ENCODE results near the gene NPB.
"Not testable (repeated sequence)": the region's sequence is repeated elsewhere in the genome, so short reads cannot be mapped to it uniquely, and the experiment has no call there.

The NPB gene

DNA sequence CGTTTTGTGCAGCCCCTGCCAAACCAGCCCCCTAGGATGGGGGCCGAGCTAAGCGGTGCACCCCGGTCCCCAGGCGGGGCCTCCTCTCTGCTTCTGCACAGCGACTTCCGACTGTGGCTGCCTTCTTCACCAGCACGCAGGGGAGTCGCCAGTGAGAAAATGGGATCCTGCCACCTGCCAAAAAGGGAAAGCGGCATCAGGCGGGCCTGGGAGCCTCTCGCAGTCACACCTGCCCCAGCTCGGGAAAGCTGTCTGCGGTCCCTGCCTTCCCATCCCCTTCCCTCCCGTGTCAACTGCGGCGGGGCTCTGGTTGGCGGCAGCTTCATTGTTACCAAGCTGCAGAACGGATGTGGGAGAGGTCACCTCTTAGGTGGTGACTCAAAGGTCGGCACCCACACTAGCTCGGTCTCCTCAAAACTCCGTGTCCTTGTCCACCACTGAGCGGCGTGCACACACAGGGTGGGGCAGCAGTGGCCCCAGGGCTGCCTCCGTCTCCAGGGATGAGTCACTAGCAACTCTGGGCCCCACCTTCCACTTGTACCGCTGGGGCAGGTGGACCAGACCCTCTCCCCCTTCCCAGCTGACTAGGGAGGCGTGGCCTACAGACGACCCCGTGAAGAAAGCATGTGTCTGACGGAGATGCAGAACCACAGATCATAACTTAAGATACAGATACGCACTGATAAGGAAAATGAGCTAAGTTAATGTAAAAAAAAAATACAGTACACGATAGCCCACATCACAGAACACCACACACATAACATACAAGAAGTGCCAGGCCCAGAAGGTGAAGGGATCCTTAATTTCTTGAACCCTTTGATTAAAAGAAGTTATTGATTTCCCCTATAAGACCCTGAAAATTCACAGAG lies 10.6 kb downstream of the NPB start:
- DNase-seq = no peak

DNA sequence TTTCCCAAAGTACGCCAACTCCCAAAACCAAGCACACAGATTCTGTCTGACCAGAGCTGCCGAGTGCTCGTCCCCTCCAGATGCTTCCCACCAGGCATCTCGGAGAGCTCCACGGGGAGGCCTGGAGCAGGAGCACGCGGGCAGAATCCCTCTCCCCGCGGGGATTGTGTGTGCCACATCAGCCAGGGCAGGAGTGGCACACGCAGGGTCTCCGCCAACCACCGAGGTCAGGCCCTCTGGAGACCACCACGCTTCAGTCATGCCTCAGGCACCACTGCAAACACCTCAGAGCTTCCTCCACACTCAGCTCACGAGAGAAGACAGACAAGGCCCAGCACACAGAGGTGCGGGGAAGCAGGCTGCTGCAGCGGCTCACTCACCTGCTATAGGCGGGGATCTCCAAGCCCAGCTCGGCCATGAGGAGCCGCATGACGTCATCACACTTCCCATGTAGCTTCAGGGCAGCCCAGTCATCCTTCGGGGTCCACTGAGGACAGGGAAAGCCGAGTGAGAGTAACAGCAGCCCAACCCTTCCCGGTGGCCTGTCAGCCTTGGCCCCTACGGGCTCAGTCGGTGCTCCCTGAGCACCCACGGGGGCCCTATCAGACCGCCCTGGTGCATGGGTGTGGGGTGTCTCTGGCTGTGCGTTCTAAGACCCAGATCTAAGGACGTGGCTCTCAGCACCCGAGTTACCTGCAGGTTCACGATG lies 11.5 kb downstream of the NPB start:
- no peak for DNase-seq

DNA sequence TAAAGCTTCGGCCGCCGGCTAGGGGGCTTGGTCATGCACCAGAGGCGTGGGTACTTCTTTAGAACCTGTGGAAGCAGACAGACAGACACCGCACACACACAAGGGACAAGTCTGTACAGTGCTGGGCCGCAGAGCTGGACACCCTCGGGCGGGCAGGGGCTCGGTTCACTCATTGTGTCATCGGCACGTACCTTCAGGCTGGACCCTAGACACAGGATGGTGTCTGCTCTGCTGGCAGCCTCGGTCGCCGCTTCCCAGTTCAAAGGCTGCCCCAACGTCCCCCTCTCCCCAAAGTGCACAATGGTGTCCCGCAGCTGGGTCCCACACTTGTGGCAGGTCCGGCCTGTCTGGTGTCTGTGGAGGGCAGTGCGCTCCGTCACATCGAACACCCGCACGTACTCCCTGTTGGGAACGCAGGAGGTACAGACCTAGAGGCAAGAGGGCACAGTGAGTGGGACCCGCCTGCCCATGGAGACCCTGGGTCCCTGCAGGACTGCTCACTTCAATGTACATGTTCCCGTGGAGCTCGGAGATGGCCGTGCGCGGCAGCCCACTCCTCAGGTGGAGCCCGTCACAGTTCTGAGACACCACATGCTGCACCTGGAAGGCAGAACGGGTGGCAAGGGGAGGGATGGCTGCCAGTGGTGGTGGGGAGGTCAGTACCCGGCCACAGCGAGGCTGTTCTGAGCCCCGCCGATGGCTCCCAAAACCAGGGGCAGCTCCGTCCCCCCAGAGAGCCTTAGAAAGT lies 12.2 kb downstream of the NPB start:
- DNase-seq = no peak

DNA sequence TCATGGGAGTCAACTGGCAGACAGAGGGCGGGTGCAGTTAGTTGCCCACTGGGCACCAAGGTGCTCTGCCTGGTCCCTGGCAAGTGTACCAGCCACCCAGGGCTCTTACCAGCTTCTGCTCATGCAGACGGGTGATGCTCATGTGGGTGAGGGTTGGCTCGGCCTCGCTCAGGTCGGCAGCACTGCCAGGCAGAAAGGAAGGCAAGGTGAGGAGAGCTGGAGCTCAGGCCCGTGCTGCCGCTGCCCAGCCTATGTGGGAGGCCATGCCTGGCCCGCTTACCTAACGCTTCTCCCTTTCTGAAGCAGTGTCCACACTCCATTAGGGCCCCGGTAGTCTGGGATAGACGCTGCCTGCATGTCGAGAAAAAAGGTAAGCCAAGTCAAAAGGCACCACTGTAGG lies 13.3 kb downstream of the NPB start:
- no peak for DNase-seq

DNA sequence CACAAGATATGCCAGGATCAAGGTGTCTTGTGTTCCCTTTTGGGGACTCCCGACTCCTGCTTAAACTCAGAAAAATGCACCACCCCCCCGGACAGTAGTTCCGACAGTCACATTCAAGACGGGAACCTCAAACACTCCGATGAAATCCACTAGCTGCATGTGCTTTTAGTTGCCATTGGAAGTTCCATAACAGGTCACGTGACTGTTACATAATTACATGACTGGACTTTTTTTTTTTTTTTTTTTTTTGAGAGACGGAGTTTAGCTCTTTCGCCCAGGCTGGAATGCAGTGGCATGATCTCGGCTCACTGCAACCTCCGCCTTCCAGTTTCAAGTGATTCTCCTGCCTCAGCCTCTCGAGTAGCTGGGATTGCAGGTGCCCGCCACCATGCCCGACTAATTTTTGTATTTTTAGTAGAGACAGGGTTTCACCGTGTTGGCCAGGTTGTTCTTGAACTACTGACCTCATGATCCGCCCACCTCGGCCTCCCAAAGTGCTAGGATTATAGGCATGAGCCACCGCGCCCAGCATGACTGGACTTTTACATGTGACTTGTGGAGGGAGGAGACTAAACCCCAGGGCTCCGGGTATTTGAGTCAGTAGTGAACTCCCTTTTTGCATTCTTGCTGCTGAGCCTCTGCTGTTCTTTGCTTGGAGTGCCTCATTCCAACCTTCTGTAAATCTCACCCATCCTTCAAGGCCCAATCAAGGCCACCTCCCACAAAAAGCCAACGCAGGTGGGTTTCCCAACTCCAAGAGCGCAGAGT lies 14.4 kb downstream of the NPB start:
- DNase-seq = no peak

DNA sequence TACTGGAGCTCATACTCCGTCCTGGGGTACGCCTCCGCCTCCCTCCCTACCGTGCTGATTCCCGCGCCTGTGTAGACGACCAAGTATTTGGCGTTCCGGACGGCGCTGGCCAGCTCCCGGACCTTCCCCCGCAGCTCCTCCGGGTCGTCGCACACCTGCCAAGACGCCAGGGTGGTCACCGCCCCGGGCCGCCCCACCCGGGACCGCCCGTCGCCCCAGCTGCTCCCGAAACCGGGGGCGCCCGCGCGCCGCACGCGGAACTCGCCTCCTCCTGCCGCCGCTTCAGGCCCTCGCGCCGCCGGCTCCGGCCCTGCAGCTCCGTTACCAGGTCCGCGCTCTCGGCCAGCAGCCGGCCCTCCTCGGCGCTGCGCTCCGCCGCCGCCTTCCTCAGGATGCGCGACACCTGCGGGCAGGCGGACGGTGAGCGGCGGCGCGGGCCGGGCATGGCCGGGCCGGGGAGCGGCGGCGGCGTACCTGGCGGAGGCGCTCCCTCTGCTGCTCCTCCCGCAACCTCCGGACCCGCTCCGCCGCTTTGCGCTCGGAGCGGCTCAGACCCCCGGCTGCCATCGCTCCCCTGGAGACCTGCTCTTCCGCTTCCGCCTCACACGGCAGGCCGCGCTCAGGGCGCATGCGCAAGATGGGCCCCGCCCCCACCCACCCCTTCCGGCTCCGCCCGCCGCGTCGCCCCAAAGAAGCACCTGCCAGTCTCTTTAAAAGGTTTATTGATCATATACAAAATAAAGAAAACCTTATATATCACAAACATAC lies 15.7 kb downstream of the NPB start, which contains the start of gene SIRT7:
Gene SIRT7, minus strand, starts transcription at position 612 of the 768 bp plus-strand sequence. Its CDS starts 45 bp downstream, at position 567.
- peak; percentile 92 for DNase-seq

DNA sequence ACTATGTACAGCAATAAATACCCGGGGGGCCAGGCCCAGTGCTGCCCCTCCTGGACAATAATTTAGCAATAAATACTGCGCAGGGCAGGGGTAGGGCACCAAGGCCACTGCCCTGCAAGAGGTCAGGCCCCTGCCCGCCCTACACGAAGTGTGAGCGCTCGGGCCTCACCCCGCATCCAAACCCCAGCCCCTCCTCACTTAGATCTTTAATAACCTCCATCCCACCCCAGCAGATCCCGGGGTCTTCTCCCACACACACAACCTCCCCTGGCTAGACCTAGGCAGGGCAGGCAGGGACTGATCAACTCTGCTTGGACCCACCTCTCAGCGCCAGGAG lies 16.3 kb downstream of the NPB start:
- DNase-seq = not testable (repeated sequence)

DNA sequence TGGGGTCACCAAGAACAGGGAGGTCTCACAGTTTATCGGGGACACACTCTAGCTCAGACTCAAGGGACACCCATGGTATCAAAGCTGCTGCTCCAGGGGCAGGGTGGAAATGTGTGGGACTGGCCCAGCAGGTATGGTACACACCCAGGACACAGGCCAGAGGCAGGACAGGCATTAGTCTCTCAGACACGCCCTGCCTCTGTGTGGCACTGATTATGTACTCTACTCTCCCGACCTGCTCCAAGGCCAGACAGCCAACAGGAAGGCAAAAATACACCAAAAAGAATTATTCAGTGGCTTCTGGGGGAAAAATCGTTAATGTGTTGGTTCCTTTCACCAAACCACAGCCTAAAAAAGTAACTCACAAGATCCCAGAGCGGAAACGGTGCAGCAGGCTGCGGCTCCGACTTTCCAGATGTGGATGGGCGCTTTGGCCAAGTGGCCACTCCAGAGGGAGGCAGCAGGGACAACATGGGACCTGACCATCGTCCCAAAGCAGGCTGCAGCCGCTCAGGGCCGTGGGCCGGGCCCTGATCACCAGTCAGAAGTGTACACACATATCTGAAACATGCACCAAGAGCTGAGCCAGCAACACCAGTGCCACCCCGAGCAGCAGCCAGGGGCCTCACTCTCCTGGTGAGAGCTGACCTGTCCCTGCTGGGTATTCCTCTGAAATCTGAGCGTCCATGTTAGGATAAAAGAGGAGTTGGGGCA lies 17.0 kb downstream of the NPB start:
- no peak for DNase-seq

DNA sequence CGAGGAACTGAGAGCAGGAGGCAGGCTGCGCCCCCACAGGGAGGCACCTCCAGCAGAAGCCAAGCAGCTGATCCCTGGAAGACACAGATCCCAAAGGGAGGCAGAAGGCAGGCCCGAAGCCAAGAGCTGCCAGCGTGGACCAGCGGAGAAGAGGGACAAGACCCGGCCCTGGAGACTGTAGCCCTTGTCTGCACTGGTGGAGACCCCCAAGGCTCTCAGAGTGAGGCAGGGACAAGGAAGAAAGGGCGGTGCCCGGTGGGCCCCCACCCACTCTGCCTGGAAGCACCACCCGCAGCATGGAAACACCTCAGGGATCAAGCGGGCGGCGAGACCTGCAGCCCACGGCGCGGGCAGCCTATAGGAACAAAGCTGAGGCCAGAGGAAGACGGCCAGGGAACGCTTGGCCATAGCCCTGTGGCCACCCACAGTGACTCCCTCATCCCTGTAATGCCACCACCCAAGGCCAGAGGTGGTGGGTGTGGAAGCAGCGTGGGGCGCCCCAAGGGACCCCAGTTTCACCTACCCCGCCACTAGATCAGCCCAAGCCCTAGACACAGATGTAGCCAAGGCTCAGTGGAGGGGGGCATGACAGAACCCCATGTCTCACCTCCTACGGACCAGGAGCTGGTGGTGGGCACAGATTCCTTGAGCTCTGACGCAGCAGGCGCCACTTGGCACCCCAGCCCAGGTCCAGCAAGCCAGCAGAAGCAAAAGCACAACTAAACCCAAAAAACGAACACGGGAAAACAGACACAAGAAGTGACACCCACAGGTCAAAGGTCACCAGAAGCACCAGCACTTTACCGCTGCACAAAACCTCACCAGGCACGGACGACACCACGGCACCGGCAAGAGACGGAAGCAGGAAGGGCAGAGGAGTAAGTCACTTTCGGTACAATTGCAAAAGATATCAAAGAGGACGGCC lies 18.8 kb downstream of the NPB start:
- DNase-seq = no peak

DNA sequence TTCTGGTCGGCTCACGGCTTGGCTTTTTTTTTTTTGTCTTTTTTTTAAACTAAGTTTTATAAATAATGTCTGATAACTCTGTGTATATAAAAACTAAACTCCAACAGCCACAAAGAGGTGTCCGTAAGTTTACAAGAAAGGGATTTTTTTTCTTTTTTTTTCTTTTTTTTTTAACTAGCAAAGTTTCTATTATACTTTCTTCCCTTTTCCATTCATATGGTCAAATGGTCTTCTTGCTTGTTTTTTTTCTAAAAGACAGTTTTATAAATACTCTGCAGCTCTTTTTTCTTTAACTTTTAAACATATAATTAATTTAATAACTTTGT lies 19.5 kb downstream of the NPB start:
- DNase-seq = no peak

DNA sequence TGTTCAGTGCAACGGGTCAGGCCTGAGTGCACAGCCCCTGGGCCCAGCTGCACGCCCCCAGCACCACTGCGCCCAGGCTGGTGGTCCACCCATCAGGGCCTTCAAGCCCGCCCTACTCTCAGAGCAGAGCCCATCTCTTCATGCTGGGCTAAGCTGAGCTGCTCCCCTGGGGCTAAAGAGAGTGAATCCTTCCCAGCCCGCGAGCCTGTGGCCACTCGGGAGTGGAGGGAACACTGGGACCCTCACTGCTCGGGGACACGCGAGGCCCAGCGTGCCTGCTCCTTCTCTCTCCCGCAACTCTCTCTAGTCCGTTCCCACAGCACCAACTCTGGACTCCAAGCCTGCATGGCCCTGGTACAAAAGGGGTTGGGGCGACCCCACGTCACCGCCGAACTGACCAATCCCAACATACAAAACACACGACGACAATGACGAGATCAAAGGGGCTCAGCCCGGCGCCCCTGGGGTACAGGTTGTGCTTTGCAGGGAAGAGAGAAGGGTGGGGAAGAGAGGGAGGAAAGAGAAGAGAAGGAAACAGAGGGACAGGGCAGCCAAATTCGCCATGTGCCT lies 20.0 kb downstream of the NPB start:
- no peak for DNase-seq

DNA sequence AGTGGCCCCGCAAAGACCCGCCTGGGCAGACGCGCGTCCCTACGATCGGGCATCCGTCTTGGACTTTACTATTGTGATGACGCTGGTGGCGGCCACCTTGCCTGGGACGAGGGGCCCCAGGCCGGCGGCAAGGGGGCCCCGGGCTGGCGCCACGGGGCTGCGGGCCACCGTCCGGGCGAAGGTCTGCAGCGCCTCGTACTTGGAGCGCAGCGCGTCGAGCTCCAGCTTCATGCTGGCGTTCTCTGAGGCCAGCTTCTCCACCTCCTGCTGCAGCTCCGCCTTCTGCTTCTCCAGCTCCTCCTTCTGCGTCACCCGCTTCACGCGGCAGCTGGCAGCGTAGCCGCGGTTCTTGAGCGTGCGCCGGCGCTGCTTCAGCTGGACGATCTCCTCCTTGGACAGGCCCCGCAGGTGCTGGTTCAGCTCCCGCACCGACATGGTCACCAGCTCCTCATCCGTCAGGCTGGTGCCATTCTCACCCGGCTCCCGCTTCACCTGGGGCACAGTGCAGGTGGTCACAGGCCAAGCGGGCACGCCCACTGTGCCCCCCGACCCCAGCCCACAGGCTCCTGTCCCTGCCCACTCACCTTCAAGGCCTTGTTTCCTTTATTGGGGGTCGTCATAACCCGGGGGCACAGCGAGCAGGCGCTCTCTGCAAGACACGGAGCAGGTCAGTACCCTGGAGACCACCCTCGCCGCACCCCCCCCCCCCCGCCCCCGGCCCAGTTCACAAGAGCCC lies 20.7 kb downstream of the NPB start:
- DNase-seq = no peak

DNA sequence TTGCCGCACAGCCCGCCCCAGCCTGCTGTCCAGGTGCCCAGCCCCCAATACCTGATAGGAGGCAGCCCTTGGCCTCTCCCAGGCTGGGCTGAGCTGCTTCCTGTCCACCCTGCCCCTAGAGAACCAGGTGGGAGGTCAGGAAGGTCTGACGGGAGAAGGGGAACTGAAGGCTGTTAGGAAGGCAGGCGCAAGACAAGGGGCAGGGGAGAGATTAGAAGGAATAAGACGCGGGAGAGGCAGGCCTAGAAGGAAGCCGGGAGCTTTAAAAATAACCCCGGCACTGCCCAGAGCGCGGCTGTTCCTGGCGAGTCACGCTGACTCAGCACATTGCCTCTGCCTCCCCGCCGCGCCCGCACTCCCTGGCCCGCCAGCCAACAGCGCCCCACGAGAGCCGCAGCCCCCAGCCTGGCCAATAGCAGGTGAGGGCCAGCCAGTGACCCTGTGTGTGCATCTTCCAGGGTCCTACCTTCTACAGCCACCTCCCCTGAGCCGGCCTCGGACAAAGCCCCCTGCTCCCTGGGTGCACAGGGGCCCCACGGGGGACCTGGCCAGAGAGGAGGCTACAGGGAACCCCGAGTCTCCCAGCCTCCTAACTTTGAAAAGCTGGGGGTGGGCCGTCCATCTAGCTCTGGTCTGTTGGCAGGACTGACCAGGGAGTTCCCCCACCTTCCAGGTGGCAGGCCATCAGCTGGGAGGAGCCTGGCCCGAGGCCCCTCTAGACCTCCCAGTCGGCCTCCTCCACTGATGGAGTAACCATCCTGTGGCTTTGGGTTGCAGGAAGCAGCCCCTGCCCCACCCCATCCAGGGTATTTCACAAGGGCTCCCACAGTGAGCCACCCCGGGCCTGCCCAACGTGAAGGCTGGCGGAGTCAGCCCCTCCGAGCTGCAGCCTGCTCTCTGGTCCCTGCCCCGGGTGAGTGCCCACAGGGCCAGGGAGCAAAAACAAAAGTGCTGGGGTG lies 21.5 kb downstream of the NPB start:
- DNase-seq = no peak

DNA sequence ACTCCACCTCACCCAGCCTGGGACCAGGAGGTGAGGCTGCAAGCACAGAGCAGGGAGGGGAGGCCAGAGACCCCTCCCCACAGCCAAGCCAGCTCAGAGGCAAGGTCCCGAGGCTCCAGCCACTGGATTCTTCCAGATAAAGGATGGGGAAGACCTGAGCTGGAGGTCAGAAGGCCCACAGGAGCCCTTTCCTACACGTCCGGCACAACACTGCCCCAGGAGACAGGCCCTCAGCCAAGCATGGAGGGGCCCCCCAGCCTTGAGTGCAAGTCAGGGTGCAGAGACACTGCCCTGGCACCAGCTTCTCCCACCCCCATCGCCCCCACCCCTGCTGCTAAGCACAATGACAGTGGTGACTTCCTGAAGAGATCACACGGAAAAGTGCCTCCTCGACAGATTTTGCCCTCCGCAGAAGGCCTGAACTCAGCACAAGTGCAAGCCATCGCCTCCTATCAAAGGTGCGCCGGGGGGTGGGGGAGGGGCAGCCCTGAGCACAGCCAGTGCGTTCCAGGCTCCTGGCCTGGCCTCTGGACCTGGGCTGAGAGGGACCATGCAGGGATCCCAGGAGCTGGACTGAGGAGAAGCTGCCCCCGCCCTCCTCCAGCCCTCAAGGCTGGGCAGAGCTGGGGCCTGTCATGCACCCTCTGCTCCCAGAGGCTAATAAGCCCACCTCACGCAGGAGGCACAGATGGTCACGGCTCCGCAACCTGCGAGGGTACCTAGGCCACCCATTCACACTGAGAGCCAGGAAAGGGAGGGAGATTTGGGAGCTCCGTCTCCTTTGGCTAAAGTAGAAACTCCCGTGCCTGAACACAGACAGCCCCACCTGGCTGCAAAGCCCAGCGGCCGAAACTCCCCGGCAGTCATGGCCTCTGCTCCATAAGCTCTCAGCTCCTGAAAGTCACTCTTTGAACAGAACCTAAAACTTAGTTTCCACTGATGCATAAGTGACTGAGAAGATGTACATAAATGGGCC lies 22.8 kb downstream of the NPB start:
- no peak for DNase-seq

DNA sequence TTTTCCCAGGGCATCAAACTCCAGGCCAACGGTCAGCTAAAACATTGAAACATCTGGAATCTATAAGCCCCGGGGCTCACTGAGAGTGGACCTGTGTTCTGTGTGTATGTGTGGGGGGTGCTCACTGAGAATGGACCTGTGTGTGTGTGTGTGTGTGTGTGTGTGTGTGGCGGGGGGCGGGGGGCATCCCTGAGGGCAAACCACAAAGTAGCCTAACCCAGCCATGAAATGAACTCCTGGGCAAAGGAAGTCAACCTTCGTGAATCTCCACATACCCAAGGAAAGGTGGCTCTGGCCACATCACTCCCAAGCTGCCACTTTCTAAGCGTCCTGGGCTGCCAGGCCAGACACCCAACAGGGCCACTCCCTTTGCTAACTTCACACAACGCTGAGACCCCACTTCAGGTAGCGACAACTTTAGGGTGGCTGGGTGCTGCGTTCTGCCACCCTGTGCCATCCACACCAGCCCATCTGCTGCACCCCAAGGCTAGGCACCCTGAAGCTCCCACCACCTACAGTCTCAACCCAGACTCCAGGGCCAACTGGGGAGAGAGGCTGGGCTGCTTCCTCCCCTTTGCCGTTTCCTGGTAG lies 23.9 kb downstream of the NPB start:
- no peak for DNase-seq

DNA sequence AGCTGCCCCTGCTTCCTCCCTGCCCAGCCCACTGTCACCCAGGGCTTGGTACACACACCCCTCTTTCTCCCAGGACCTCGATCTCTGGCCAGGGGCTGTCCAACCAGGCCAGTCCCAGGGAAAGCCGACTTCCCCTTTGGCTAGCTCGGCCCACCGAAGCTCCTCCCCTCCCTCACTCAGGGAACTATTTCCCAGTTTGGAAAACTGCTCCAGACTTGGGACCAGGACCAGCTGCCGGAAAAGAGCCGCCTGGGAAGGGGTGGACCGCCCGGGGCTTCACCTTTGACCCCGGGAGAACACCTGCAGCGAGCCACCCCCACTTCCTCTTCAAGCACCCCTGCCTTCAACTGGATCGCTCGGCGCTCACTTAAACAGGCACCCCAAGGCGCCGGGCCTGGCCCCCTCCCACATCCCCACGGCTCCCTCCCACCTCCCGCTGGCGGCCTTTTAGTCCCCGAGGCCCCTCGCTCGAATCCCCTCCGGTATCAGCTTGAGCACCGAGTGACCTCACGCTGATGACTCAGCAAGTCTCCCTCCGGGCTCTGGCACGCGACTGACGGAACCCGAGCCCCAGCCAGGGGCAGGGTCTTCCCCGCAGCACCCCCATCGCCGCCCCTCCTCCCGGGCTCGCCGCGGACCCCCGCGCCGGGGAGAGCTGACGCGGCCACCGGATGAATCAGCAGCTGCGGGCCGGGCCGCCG lies 24.6 kb downstream of the NPB start:
- DNase-seq = peak; percentile 81

All from activated CD8-positive, alpha-beta memory T cell treated with anti-CD3 and anti-CD28 coated beads, Interleukin-2, amount 50 U/mL, for 48 hours (primary cell).